A549 (cell line): ENCODE data around the gene MIOX.

Source experiments
- BHLHE40 ChIP-seq: IDR thresholded peaks from 2 replicates; pipeline ENCODE4 v1.6.1; 2012; ENCODE audit warnings: low read depth, low read length, inconsistent platforms
- CBX8 ChIP-seq: fragments of 200-600 bp; sonication (generic); IDR thresholded peaks from 2 replicates; pipeline ENCODE4 v1.6.1; 2016
- EP300 ChIP-seq, 2 experiments: fragments of >200 bp; sonication (Bioruptor Twin); formaldehyde crosslinking; IDR thresholded peaks; 2 replicates in 1 of 2; 3 replicates in 1 of 2; pipeline ENCODE4 v1.6.1; 2016 to 2017
- POLR2A ChIP-seq: IDR thresholded peaks from 2 replicates; pipeline ENCODE4 v1.6.1; 2012; ENCODE audit warnings: mild to moderate bottlenecking, low read length
- RAD21 ChIP-seq, 2 experiments: fragments of >200 bp in 1 of 2; sonication (Bioruptor Twin) in 1 of 2; formaldehyde crosslinking in 1 of 2; IDR thresholded peaks in 1 of 2; conservative IDR thresholded peaks in 1 of 2; 2 replicates in 1 of 2; 3 replicates in 1 of 2; pipeline ENCODE4 v1.6.1; 2012 to 2018; ENCODE audit warnings: inconsistent platforms in 1 of 2
- REST ChIP-seq: fragments of 200-600 bp; sonication (generic); IDR thresholded peaks from 2 replicates; pipeline ENCODE4 v1.6.1; 2016; ENCODE audit warnings: antibody characterized with exemption, mild to moderate bottlenecking, moderate library complexity
- RFX5 ChIP-seq: fragments of 450-650 bp; IDR thresholded peaks from 2 replicates; pipeline ENCODE4 v1.7.1; 2014; ENCODE audit warnings: antibody characterized with exemption, mild to moderate bottlenecking, moderate library complexity
- TF ChIP-seq, protein P1 (sequence below): fragments of >200 bp; sonication (Bioruptor Twin); formaldehyde crosslinking; IDR thresholded peaks from 3 replicates; pipeline ENCODE4 v1.5.1; 2016

- TF ChIP-seq BHLHE40 (no peak), REST (no peak), POLR2A (no peak), RAD21 (conservative IDR thresholded peaks at IDR 0.05 in 1 of 2, IDR thresholded peaks at IDR 0.05 in 1 of 2) (no peak), RFX5 (no peak), CBX8 (no peak), EP300 (IDR thresholded peaks at IDR 0.05) (no peak)
- TF ChIP-seq, protein P1, sequence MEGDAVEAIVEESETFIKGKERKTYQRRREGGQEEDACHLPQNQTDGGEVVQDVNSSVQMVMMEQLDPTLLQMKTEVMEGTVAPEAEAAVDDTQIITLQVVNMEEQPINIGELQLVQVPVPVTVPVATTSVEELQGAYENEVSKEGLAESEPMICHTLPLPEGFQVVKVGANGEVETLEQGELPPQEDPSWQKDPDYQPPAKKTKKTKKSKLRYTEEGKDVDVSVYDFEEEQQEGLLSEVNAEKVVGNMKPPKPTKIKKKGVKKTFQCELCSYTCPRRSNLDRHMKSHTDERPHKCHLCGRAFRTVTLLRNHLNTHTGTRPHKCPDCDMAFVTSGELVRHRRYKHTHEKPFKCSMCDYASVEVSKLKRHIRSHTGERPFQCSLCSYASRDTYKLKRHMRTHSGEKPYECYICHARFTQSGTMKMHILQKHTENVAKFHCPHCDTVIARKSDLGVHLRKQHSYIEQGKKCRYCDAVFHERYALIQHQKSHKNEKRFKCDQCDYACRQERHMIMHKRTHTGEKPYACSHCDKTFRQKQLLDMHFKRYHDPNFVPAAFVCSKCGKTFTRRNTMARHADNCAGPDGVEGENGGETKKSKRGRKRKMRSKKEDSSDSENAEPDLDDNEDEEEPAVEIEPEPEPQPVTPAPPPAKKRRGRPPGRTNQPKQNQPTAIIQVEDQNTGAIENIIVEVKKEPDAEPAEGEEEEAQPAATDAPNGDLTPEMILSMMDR: no peak
These were observed 13.8 kb downstream of the MIOX start for GRCh38 chr22:50500452-50500851.
